ENCODE results near the gene CRYAB. TPM values are rescaled to one million over a fixed set of nuclear protein-coding genes. Genes with fewer than 3 reads are reported as not detected.

The CRYAB gene
- total and polyA plus RNA-seq, 4 donors = 0.33 to 8.6 (median 3.6) TPM

Small RNA genes lying within 50 kb of the gene (small RNA-seq; reads per million reads assigned to genes)
- gene C11orf52 = not detected
- not detected for gene GNG5P3
- not detected for gene RNA5SP351
- gene RPL37AP8 = 0.15 reads per million

Other genes with a start within 250 kb of the CRYAB start
- gene PPP2R1B, start 145.4 kb downstream of the CRYAB start, total RNA-seq = 100 to 1,000 TPM in 1 of 2 donors, 10 to 100 TPM in 1; 50.1 to 316 TPM
- gene PPP2R1B, start 145.4 kb downstream of the CRYAB start, polyA plus RNA-seq = 10 to 100 TPM; 33.2 to 55.0 TPM
- gene ALG9, start 40.2 kb downstream of the CRYAB start, total RNA-seq = 10 to 100 TPM; 25.5 to 36.3 TPM
- gene ALG9, start 40.2 kb downstream of the CRYAB start, polyA plus RNA-seq = 10 to 100 TPM; 13.7 to 14.9 TPM
- 1 to 10 TPM; 1.3 to 2.3 TPM for gene FDXACB1, start 32.6 kb downstream of the CRYAB start, total RNA-seq
- gene FDXACB1, start 32.6 kb downstream of the CRYAB start, polyA plus RNA-seq = 1 to 10 TPM in 1 of 2 donors, under 1 TPM in 1; 0.95 to 1.3 TPM
- gene CFAP68, start 32.2 kb downstream of the CRYAB start, total RNA-seq = 1 to 10 TPM; 6.2 to 8.2 TPM
- gene CFAP68, start 32.2 kb downstream of the CRYAB start, polyA plus RNA-seq = 10 to 100 TPM; 19.3 to 27.8 TPM
- gene HSPB2, start 964 bp upstream of the CRYAB start, total RNA-seq = under 1 TPM in 1 of 2 donors, not detected in 1; 0.14 TPM
- under 1 TPM; 0.61 to 0.85 TPM for gene HSPB2, start 964 bp upstream of the CRYAB start, polyA plus RNA-seq
- 1 to 10 TPM; 4.2 to 5.1 TPM for gene C11orf52, start 7.1 kb upstream of the CRYAB start, total RNA-seq
- gene C11orf52, start 7.1 kb upstream of the CRYAB start, polyA plus RNA-seq = 10 to 100 TPM in 1 of 2 donors, 1 to 10 TPM in 1; 9.6 to 10.9 TPM
- gene DIXDC1, start 25.6 kb upstream of the CRYAB start, total RNA-seq = 10 to 100 TPM in 1 of 2 donors, 1 to 10 TPM in 1; 7.3 to 12.5 TPM
- gene DIXDC1, start 25.6 kb upstream of the CRYAB start, polyA plus RNA-seq = 1 to 10 TPM; 2.8 to 4.1 TPM
- gene DLAT, start 113.6 kb upstream of the CRYAB start, total RNA-seq = 10 to 100 TPM; 15.6 to 16.3 TPM
- 10 to 100 TPM in 1 of 2 donors, 1 to 10 TPM in 1; 8.8 to 10.8 TPM for gene DLAT, start 113.6 kb upstream of the CRYAB start, polyA plus RNA-seq
- gene PIH1D2, start 162.2 kb upstream of the CRYAB start, total RNA-seq = under 1 TPM; 0.25 to 0.42 TPM
- under 1 TPM; 0.43 to 0.52 TPM for gene PIH1D2, start 162.2 kb upstream of the CRYAB start, polyA plus RNA-seq
- gene NKAPD1, start 162.5 kb upstream of the CRYAB start, total RNA-seq = 10 to 100 TPM in 1 of 2 donors, 1 to 10 TPM in 1; 7.3 to 11.2 TPM
- gene NKAPD1, start 162.5 kb upstream of the CRYAB start, polyA plus RNA-seq = 1 to 10 TPM; 5.3 to 7.6 TPM
- 10 to 100 TPM; 23.4 to 80.0 TPM for gene TIMM8B, start 175.0 kb upstream of the CRYAB start, total RNA-seq
- 100 to 1,000 TPM in 1 of 2 donors, 10 to 100 TPM in 1; 77.5 to 108 TPM for gene TIMM8B, start 175.0 kb upstream of the CRYAB start, polyA plus RNA-seq
- gene SDHD, start 175.1 kb upstream of the CRYAB start, total RNA-seq = 100 to 1,000 TPM; 154 to 164 TPM
- gene SDHD, start 175.1 kb upstream of the CRYAB start, polyA plus RNA-seq = 100 to 1,000 TPM; 190 to 277 TPM